Aorta (tissue), 5 donors: ENCODE measurements around the gene EID1. TPM values are rescaled to one million over a fixed set of nuclear protein-coding genes. Genes with fewer than 3 reads are reported as not detected.

Source experiments
- ATAC-seq: fragments of 200-7000 bp; cut with Tn5 transposase; one replicate; pipeline ENCODE4 v1.9.1; 2022; ENCODE audit warnings: moderate library complexity; ENCODE audit not compliant: low FRiP score
- DNase-seq, 2 donors: peaks; one replicate each; pipeline ENCODE4 v3.0.0-alpha.2; 2020
- H3K27ac ChIP-seq, 2 donors: one replicate each; pipeline ENCODE4 v1.5.1; 2013; ENCODE audit warnings: low read length in 2 of 2, mild to moderate bottlenecking in 2 of 2, moderate library complexity in 2 of 2, control low read depth in 1 of 2, inconsistent platforms in 1 of 2, low read depth in 1 of 2
- H3K27me3 ChIP-seq, 2 donors: one replicate each; pipeline ENCODE4 v1.6.1; 2013; ENCODE audit warnings: control low read depth in 1 of 2, low read length in 1 of 2, mild to moderate bottlenecking in 1 of 2, moderate library complexity in 1 of 2; ENCODE audit not compliant: insufficient read depth in 2 of 2, control insufficient read depth in 1 of 2
- H3K36me3 ChIP-seq, 2 donors: one replicate each; pipeline ENCODE4 v1.6.1; 2013; ENCODE audit warnings: control low read depth in 1 of 2, low read length in 1 of 2, mild to moderate bottlenecking in 1 of 2; ENCODE audit not compliant: insufficient read depth in 2 of 2, control insufficient read depth in 1 of 2
- H3K4me1 ChIP-seq, 2 donors: one replicate each; pipeline ENCODE4 v1.6.1; 2013; ENCODE audit warnings: low read length in 2 of 2, control low read depth in 1 of 2, mild to moderate bottlenecking in 1 of 2, moderate library complexity in 1 of 2; ENCODE audit not compliant: insufficient read depth in 2 of 2, control insufficient read depth in 1 of 2
- H3K4me3 ChIP-seq, 2 donors: one replicate each; pipeline ENCODE4 v1.5.1; 2013; ENCODE audit warnings: low read length in 2 of 2, control low read depth in 1 of 2, mild to moderate bottlenecking in 1 of 2
- H3K9me3 ChIP-seq: one replicate; pipeline ENCODE4 v1.6.1; 2013; ENCODE audit warnings: mild to moderate bottlenecking, low read length; ENCODE audit not compliant: control insufficient read depth
- WGBS, 2 donors: extraction: QIAGEN DNeasy Blood & Tissue Kit; methylation state at CpG; one replicate each; pipeline ENCODE4 v1.1.7; 2013; 5-methylcytosine and 5-hydroxymethylcytosine counted together
- intact Hi-C, 2 donors: fragments of 100-400 bp; cut with DNase I; formaldehyde crosslinking; loops; one replicate each; pipeline versions ENCODE4 v1.14.2 to v1.15.0; 2022
- polyA plus RNA-seq, 2 donors: library from polyadenylated mRNA; stranded (reverse); fragments of 200-250 nt; gene quantifications; one replicate each; pipeline ENCODE4 v1.2.3, GENCODE V29; 2013
- total RNA-seq, 2 donors: library from RNA; stranded (reverse); fragmentation: NEBNext Ultra II Directional; extraction: Animal tissue kit (Norgen Biotek cat#: 25700); gene quantifications; one replicate each; pipeline ENCODE4 v1.2.1, GENCODE V29; 2021
- donor health status: healthy with polysubstance abuse.
- donor health status: Bipolar disorder and iron deficiency.
- donor health status: DM: no; HTN: no; CAD: no.
- donor health status: DM: no; HTN: no; CAD: no.
- donor health status: DM: yes; HTN: yes; CAD: no.

The EID1 gene
- total and polyA plus RNA-seq, 4 donors = 152 to 333 (median 207) TPM

- no peaks in the 10 kb centered on the region for H3K27me3 ChIP-seq
- no peaks in the 10 kb centered on the region for H3K4me1 ChIP-seq
- H3K27ac ChIP-seq = no peak overlapping the region
- intact Hi-C loops = loop anchor here in 1 of 2 donors (5.0 kb wide), 1 partner anchor 285 kb away; no protein-coding TSS in a partner anchor
- no peak overlapping the region for H3K4me3 ChIP-seq
- no peaks in the 10 kb centered on the region for H3K9me3 ChIP-seq
- DNase-seq (no peak), ATAC-seq (no peak)
- WGBS, 2 donors = 95 to 96% methylated on average over 1 of the region's 1 CpG
- peaks cover 0 to 2% of the 10 kb centered on the region in 2 donors for H3K36me3 ChIP-seq
Observed at GRCh38 chr15:48862705-48863104, 15.2 kb upstream of the EID1 start.

DNA sequence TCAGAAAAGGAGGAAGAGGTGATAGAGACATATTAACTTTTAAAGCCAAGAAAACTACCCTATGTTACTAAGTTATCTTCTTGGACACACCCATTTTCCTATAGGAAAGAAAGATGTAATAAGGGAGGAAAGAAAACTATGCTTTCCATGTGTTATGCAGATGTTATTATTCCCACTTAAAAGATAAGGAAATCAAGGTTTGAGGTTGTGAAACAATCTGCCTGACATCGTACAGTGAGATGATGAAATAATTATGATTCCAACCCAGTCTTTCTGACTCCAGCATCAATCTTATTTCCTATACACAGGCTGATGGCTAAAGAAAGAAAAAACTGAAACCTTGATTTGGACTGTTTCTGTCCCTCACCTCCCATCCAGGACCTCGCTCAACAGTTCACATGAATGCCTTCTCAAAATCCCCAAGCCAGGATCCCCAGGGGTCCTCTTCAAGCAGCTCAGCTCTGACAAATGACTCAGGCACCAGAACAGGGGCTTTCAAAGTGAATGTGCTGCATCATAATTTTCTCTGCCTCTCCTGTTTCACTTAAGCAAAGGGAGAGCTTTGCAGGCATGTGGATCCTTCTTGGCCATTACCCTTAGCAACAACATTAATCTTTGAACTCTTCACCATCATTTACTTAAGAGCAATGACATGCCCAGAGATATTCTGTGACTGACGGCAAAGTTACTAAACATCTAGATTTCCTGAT lies 12.4 kb upstream of the EID1 start:
- Histone ChIP-seq H3K36me3 (peaks cover 0 to 2% of the 10 kb centered on the region in 2 donors), H3K4me1 (no peaks in the 10 kb centered on the region), H3K4me3 (no peak overlapping the region), H3K27ac (no peak overlapping the region), H3K9me3 (no peaks in the 10 kb centered on the region), H3K27me3 (no peaks in the 10 kb centered on the region)
- intact Hi-C loops = no loop called here
- DNase-seq = no peak
- ATAC-seq = no peak
- WGBS, 2 donors = 84 to 88% methylated on average over 3 of the region's 3 CpGs

DNA sequence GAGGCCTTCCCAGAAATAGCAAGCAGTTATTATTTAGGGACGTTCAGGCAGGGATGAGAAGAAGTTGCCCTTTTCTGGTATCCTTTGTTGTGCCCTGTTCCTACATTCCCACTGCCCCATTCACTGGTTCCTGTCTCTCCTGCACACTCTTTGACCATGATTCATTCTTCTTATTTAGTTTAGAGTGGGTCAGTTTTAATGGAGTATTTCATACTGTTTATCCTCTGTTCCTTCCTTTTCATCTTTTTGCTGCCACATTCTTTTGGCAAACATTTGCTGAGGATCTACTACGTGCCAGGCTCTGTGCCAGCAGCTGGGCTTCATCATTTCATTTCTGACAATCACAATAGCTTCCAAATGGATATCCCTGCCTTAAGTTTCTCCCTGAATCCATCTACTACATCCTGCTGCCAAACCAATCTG lies 11.8 kb upstream of the EID1 start:
- ATAC-seq (no peak), DNase-seq (no peak)
- Histone ChIP-seq H3K27me3 (no peaks in the 10 kb centered on the region), H3K9me3 (no peaks in the 10 kb centered on the region), H3K27ac (no peak overlapping the region), H3K4me1 (no peaks in the 10 kb centered on the region), H3K4me3 (no peak overlapping the region), H3K36me3 (peaks cover 0 to under 1% of the 10 kb centered on the region in 2 donors)
- intact Hi-C loops = no loop called here
- 46 to 52% methylated on average over 2 of the region's 2 CpGs for WGBS, 2 donors

DNA sequence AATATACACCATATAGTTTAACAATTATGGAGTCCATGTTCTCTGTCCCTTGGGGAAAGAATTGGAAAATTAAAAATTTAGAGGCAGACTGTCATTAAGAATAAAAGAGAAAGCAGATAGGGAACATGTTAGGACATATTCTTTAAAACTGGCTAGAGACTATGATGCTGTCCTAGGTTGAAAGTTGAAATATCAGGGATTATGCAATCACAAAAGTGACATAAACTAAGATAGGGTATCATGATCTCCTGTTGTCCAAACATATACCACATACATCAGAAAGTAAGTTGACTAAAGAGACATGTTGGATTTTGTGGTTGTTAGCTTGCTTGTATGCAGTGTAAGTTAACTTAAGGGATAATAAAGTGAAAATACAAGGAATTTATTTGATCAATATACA lies 9.9 kb upstream of the EID1 start:
- no peaks in the 10 kb centered on the region for H3K9me3 ChIP-seq
- H3K27ac ChIP-seq = no peak overlapping the region
- H3K27me3 ChIP-seq = no peaks in the 10 kb centered on the region
- intact Hi-C loops = no loop called here
- H3K4me1 ChIP-seq = no peaks in the 10 kb centered on the region
- H3K36me3 ChIP-seq = peaks cover 0 to 1% of the 10 kb centered on the region in 2 donors
- DNase-seq (no peak), ATAC-seq (no peak)
- no peak overlapping the region for H3K4me3 ChIP-seq

- no peak overlapping the region for H3K4me3 ChIP-seq
- no peaks in the 10 kb centered on the region for H3K4me1 ChIP-seq
- H3K36me3 ChIP-seq = peaks cover 0 to 1% of the 10 kb centered on the region in 2 donors
- no peaks in the 10 kb centered on the region for H3K27me3 ChIP-seq
- no peak overlapping the region for H3K27ac ChIP-seq
- DNase-seq (no peak), ATAC-seq (no peak)
- no peaks in the 10 kb centered on the region for H3K9me3 ChIP-seq
- 72 to 75% methylated on average over 2 of the region's 2 CpGs for WGBS, 2 donors
- intact Hi-C loops = no loop called here
Observed at GRCh38 chr15:48868536-48868935, 9.4 kb upstream of the EID1 start.

GRCh38 chr15:48869966-48870365 lies 8.0 kb upstream of the EID1 start:
- H3K36me3 ChIP-seq = peaks cover 0 to 1% of the 10 kb centered on the region in 2 donors
- H3K27me3 ChIP-seq = no peaks in the 10 kb centered on the region
- no peak overlapping the region for H3K4me3 ChIP-seq
- DNase-seq (no peak), ATAC-seq (no peak)
- 97 to 100% methylated on average over 1 of the region's 1 CpG for WGBS, 2 donors
- H3K27ac ChIP-seq = no peak overlapping the region
- no peaks in the 10 kb centered on the region for H3K9me3 ChIP-seq
- intact Hi-C loops = loop anchor here in 1 of 2 donors (10.0 kb wide), 1 partner anchor 175 kb away; the partner anchor contains the start of gene SECISBP2L
- no peaks in the 10 kb centered on the region for H3K4me1 ChIP-seq

GRCh38 chr15:48871542-48871941 lies 6.4 kb upstream of the EID1 start:
- DNase-seq (no peak), ATAC-seq (no peak)
- no peak overlapping the region for H3K4me3 ChIP-seq
- H3K4me1 ChIP-seq = no peaks in the 10 kb centered on the region
- H3K27ac ChIP-seq = no peak overlapping the region
- H3K27me3 ChIP-seq = no peaks in the 10 kb centered on the region
- peaks cover 0 to 1% of the 10 kb centered on the region in 2 donors for H3K36me3 ChIP-seq
- intact Hi-C loops = loop anchor here in 1 of 2 donors (10.0 kb wide), 1 partner anchor 173 kb away; the partner anchor contains the start of gene SECISBP2L
- H3K9me3 ChIP-seq = no peaks in the 10 kb centered on the region

GRCh38 chr15:48872632-48873031 lies 5.3 kb upstream of the EID1 start:
- ATAC-seq (no peak), DNase-seq (no peak)
- WGBS, 2 donors = 93 to 94% methylated on average over 2 of the region's 2 CpGs
- Histone ChIP-seq H3K9me3 (no peaks in the 10 kb centered on the region), H3K4me3 (no peak overlapping the region), H3K27ac (no peak overlapping the region), H3K27me3 (no peaks in the 10 kb centered on the region), H3K4me1 (no peaks in the 10 kb centered on the region), H3K36me3 (peaks cover 0 to 1% of the 10 kb centered on the region in 2 donors)
- intact Hi-C loops = loop anchor here in 1 of 2 donors (10.0 kb wide), 1 partner anchor 172 kb away; the partner anchor contains the start of gene SECISBP2L
